Kidney (tissue), 14 donors: ENCODE measurements around the gene PLCB1. TPM values are rescaled to one million over a fixed set of nuclear protein-coding genes. Genes with fewer than 3 reads are reported as not detected.

Source experiments
- DNase-seq, 5 donors: peaks; one replicate each; pipeline ENCODE4 v3.0.0-alpha.2; 2013 to 2020
- FAIRE-seq: peaks from 2 replicates; lab custom pipeline; 2012; peaks lifted over from hg19 to GRCh38; lab: Jason Lieb, UNC
- H3K27ac ChIP-seq, 2 donors: one replicate each; pipeline ENCODE4 v1.7.0; 2013; ENCODE audit warnings: low read depth in 2 of 2, low read length in 2 of 2, inconsistent platforms in 1 of 2
- H3K27me3 ChIP-seq: one replicate; pipeline ENCODE4 v1.7.1; 2013; ENCODE audit warnings: low read length, inconsistent platforms; ENCODE audit not compliant: control insufficient read depth, insufficient read depth
- H3K36me3 ChIP-seq, 3 donors: one replicate each; pipeline versions ENCODE4 v1.7.0 to v1.7.1; 2013; ENCODE audit warnings: low read length in 3 of 3, control low read depth in 1 of 3, inconsistent platforms in 1 of 3; ENCODE audit not compliant: insufficient read depth in 3 of 3, control insufficient read depth in 2 of 3
- H3K4me1 ChIP-seq, 3 donors: one replicate each; pipeline versions ENCODE4 v1.7.0 to v1.7.1; 2013; ENCODE audit warnings: low read length in 3 of 3, inconsistent platforms in 1 of 3, low read depth in 1 of 3; ENCODE audit not compliant: control insufficient read depth in 2 of 3, insufficient read depth in 2 of 3
- H3K4me3 ChIP-seq, 3 donors: one replicate each; pipeline versions ENCODE4 v1.7.0 to v1.8.1; 2013; ENCODE audit warnings: low read length in 3 of 3, control low read depth in 1 of 3, inconsistent platforms in 1 of 3
- H3K9ac ChIP-seq, 3 donors: one replicate each; pipeline versions ENCODE4 v1.7.0 to v1.7.1; 2013; ENCODE audit warnings: low read length in 3 of 3, control low read depth in 1 of 3, inconsistent platforms in 1 of 3
- H3K9me3 ChIP-seq, 3 donors: one replicate each; pipeline versions ENCODE4 v1.7.0 to v1.7.1; 2013; ENCODE audit warnings: low read length in 3 of 3, control low read depth in 1 of 3, inconsistent platforms in 1 of 3; ENCODE audit not compliant: control insufficient read depth in 2 of 3, insufficient read depth in 1 of 3
- CTCF ChIP-seq: IDR thresholded peaks from 3 replicates; pipeline ENCODE4 v1.5.1; 2012; ENCODE audit warnings: mild to moderate bottlenecking, moderate library complexity, borderline replicate concordance; ENCODE audit not compliant: insufficient read depth; ENCODE audit errors: extremely low read depth
- intact Hi-C: fragments of 100-400 bp; cut with DNase I; formaldehyde crosslinking; loops from one replicate; pipeline ENCODE4 v1.11.1; 2022
- polyA plus RNA-seq: library from polyadenylated mRNA; stranded (reverse); fragments of 350-450 nt; fragmentation: Illumina TruSeq; extraction: RNeasy Lipid Tissue Mini Kit (QIAGEN cat#74804); gene quantifications from one replicate; pipeline ENCODE4 v1.2.3, GENCODE V29; 2014; ENCODE audit warnings: low read depth, low replicate concordance; ENCODE audit not compliant: insufficient read depth
- total RNA-seq: library from RNA; stranded (reverse); fragmentation: NEBNext Ultra II Directional; extraction: Animal tissue kit (Norgen Biotek cat#: 25700); gene quantifications from one replicate; pipeline ENCODE4 v1.2.1, GENCODE V29; 2021
- donor health status: control.
- donor health status: control.
- donor health status: control.
- donor health status: control.
- donor health status: control.
- donor health status: DM: yes; HTN: yes; CAD: no.
- donor health status: Normal renal cell carcinoma (clear cell type).

Gene PLCB1
- total and polyA plus RNA-seq, 2 donors from 2014 or later = 9.4 to 107 TPM

GRCh38 chr20:8454137-8454712, 322.2 kb downstream of the PLCB1 start:
- no peak for FAIRE-seq
- Histone ChIP-seq H3K4me1 (no peaks in the 10 kb centered on the region), H3K27ac (no peak overlapping the region), H3K27me3 (no peaks in the 10 kb centered on the region), H3K9me3 (no peaks in the 10 kb centered on the region), H3K36me3 (no peaks in the 10 kb centered on the region), H3K4me3 (no peak overlapping the region), H3K9ac (no peak overlapping the region)
- peak in 1 of 5 donors; percentile 40 for DNase-seq
- TF ChIP-seq CTCF = peak; percentile 6
- intact Hi-C loops = no loop called here

- Histone ChIP-seq H3K9ac (no peak overlapping the region), H3K4me1 (no peaks in the 10 kb centered on the region), H3K27ac (no peak overlapping the region), H3K27me3 (no peaks in the 10 kb centered on the region), H3K4me3 (no peak overlapping the region), H3K36me3 (no peaks in the 10 kb centered on the region), H3K9me3 (no peaks in the 10 kb centered on the region)
- FAIRE-seq (no peak), DNase-seq (no peak)
- no peak for TF ChIP-seq CTCF
- intact Hi-C loops = no loop called here
Observed at GRCh38 chr20:8456765-8457164, 324.7 kb downstream of the PLCB1 start.

GRCh38 chr20:8457978-8458377, 325.9 kb downstream of the PLCB1 start:
- Histone ChIP-seq H3K9me3 (no peaks in the 10 kb centered on the region), H3K27me3 (no peaks in the 10 kb centered on the region), H3K4me3 (no peak overlapping the region), H3K9ac (no peak overlapping the region), H3K36me3 (no peaks in the 10 kb centered on the region), H3K4me1 (no peaks in the 10 kb centered on the region), H3K27ac (no peak overlapping the region)
- no peak for TF ChIP-seq CTCF
- FAIRE-seq (no peak), DNase-seq (no peak)
- intact Hi-C loops = no loop called here

- no peaks in the 10 kb centered on the region for H3K36me3 ChIP-seq
- DNase-seq (no peak), FAIRE-seq (no peak)
- intact Hi-C loops = no loop called here
- no peak overlapping the region for H3K27ac ChIP-seq
- no peaks in the 10 kb centered on the region for H3K9me3 ChIP-seq
- H3K4me1 ChIP-seq = no peaks in the 10 kb centered on the region
- H3K9ac ChIP-seq = no peak overlapping the region
- no peaks in the 10 kb centered on the region for H3K27me3 ChIP-seq
- no peak overlapping the region for H3K4me3 ChIP-seq
- no peak for TF ChIP-seq CTCF
Observed at GRCh38 chr20:8461186-8461585, 329.1 kb downstream of the PLCB1 start.
